ENCODE data around the gene TMEM165. TPM values are rescaled to one million over a fixed set of nuclear protein-coding genes. Genes with fewer than 3 reads are reported as not detected.

TMEM165 gene
- total and polyA plus RNA-seq, 9 of the 15 experiments (the other 6 are each of a cell fraction or from before 2014, with no cell fraction given) = 21.3 to 145 (median 96.8) TPM

DNA sequence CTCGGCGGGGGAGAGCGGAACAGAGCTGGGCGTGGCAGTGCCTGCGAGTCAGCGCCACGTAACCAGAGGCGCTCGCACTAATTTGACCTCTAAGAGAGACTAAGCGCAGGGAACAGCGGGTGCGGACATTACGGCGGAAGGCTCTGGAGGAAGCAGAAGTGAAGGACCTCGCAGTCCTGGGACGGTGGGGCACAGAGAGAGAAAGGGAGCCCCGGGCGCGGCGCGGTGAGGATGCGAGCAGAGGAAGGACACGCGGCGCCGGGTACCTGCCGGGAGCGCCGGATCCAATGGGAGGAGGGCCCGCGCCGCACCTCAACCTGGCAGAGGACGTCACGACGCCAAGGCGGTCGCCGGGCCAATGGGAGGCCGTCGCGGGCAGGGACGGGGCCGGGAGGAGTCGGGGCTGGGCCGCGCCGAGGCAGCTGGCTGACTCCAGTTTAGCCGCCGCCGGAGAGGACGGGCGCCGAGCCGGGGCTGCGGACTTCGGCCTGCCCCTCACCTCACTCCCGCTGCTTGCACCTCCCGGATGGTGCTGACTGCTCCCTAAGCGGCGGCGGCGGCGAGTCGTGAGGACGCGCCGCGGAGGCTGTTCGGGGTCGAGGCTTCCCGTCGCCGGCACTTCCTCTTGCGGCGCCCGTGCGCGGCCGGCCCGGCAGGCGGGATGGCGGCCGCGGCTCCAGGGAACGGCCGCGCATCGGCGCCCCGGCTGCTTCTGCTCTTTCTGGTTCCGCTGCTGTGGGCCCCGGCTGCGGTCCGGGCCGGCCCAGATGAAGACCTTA is at the start of gene TMEM165 (continued):
- TF ChIP-seq GABPB2 (CRISPR knock-in tag; conservative IDR thresholded peaks at IDR 0.05) (no peak), FOXA3 (CRISPR knock-in tag; conservative IDR thresholded peaks at IDR 0.05 in 1 of 2, IDR thresholded peaks at IDR 0.05 in 1 of 2) (0 out of 4 replicates have a peak, but pooled peaks of 1 of the 2 experiments have one; percentile 15), ZFP30 (CRISPR knock-in tag; IDR thresholded peaks at IDR 0.05; ENCODE audit: borderline replicate concordance) (no peak), ZNF436 (CRISPR knock-in tag; IDR thresholded peaks at IDR 0.05) (no peak), RBM39 (optimal IDR thresholded peaks at IDR 0.05; ENCODE audit: low read depth, low read length) (no peak)
- TF ChIP-seq, protein P1, sequence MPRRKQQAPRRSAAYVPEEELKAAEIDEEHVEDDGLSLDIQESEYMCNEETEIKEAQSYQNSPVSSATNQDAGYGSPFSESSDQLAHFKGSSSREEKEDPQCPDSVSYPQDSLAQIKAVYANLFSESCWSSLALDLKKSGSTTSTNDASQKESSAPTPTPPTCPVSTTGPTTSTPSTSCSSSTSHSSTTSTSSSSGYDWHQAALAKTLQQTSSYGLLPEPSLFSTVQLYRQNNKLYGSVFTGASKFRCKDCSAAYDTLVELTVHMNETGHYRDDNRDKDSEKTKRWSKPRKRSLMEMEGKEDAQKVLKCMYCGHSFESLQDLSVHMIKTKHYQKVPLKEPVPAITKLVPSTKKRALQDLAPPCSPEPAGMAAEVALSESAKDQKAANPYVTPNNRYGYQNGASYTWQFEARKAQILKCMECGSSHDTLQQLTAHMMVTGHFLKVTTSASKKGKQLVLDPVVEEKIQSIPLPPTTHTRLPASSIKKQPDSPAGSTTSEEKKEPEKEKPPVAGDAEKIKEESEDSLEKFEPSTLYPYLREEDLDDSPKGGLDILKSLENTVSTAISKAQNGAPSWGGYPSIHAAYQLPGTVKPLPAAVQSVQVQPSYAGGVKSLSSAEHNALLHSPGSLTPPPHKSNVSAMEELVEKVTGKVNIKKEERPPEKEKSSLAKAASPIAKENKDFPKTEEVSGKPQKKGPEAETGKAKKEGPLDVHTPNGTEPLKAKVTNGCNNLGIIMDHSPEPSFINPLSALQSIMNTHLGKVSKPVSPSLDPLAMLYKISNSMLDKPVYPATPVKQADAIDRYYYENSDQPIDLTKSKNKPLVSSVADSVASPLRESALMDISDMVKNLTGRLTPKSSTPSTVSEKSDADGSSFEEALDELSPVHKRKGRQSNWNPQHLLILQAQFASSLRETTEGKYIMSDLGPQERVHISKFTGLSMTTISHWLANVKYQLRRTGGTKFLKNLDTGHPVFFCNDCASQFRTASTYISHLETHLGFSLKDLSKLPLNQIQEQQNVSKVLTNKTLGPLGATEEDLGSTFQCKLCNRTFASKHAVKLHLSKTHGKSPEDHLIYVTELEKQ (CRISPR knock-in tag; IDR thresholded peaks at IDR 0.05) = no peak
- TF ChIP-seq, protein P2, sequence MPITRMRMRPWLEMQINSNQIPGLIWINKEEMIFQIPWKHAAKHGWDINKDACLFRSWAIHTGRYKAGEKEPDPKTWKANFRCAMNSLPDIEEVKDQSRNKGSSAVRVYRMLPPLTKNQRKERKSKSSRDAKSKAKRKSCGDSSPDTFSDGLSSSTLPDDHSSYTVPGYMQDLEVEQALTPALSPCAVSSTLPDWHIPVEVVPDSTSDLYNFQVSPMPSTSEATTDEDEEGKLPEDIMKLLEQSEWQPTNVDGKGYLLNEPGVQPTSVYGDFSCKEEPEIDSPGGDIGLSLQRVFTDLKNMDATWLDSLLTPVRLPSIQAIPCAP (CRISPR knock-in tag; IDR thresholded peaks at IDR 0.05; ENCODE audit: borderline replicate concordance) = no peak
- TF ChIP-seq, protein P3, sequence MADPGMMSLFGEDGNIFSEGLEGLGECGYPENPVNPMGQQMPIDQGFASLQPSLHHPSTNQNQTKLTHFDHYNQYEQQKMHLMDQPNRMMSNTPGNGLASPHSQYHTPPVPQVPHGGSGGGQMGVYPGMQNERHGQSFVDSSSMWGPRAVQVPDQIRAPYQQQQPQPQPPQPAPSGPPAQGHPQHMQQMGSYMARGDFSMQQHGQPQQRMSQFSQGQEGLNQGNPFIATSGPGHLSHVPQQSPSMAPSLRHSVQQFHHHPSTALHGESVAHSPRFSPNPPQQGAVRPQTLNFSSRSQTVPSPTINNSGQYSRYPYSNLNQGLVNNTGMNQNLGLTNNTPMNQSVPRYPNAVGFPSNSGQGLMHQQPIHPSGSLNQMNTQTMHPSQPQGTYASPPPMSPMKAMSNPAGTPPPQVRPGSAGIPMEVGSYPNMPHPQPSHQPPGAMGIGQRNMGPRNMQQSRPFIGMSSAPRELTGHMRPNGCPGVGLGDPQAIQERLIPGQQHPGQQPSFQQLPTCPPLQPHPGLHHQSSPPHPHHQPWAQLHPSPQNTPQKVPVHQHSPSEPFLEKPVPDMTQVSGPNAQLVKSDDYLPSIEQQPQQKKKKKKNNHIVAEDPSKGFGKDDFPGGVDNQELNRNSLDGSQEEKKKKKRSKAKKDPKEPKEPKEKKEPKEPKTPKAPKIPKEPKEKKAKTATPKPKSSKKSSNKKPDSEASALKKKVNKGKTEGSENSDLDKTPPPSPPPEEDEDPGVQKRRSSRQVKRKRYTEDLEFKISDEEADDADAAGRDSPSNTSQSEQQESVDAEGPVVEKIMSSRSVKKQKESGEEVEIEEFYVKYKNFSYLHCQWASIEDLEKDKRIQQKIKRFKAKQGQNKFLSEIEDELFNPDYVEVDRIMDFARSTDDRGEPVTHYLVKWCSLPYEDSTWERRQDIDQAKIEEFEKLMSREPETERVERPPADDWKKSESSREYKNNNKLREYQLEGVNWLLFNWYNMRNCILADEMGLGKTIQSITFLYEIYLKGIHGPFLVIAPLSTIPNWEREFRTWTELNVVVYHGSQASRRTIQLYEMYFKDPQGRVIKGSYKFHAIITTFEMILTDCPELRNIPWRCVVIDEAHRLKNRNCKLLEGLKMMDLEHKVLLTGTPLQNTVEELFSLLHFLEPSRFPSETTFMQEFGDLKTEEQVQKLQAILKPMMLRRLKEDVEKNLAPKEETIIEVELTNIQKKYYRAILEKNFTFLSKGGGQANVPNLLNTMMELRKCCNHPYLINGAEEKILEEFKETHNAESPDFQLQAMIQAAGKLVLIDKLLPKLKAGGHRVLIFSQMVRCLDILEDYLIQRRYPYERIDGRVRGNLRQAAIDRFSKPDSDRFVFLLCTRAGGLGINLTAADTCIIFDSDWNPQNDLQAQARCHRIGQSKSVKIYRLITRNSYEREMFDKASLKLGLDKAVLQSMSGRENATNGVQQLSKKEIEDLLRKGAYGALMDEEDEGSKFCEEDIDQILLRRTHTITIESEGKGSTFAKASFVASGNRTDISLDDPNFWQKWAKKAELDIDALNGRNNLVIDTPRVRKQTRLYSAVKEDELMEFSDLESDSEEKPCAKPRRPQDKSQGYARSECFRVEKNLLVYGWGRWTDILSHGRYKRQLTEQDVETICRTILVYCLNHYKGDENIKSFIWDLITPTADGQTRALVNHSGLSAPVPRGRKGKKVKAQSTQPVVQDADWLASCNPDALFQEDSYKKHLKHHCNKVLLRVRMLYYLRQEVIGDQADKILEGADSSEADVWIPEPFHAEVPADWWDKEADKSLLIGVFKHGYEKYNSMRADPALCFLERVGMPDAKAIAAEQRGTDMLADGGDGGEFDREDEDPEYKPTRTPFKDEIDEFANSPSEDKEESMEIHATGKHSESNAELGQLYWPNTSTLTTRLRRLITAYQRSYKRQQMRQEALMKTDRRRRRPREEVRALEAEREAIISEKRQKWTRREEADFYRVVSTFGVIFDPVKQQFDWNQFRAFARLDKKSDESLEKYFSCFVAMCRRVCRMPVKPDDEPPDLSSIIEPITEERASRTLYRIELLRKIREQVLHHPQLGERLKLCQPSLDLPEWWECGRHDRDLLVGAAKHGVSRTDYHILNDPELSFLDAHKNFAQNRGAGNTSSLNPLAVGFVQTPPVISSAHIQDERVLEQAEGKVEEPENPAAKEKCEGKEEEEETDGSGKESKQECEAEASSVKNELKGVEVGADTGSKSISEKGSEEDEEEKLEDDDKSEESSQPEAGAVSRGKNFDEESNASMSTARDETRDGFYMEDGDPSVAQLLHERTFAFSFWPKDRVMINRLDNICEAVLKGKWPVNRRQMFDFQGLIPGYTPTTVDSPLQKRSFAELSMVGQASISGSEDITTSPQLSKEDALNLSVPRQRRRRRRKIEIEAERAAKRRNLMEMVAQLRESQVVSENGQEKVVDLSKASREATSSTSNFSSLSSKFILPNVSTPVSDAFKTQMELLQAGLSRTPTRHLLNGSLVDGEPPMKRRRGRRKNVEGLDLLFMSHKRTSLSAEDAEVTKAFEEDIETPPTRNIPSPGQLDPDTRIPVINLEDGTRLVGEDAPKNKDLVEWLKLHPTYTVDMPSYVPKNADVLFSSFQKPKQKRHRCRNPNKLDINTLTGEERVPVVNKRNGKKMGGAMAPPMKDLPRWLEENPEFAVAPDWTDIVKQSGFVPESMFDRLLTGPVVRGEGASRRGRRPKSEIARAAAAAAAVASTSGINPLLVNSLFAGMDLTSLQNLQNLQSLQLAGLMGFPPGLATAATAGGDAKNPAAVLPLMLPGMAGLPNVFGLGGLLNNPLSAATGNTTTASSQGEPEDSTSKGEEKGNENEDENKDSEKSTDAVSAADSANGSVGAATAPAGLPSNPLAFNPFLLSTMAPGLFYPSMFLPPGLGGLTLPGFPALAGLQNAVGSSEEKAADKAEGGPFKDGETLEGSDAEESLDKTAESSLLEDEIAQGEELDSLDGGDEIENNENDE (IDR thresholded peaks at IDR 0.05; ENCODE audit: low read depth, low read length) = no peak
- TF ChIP-seq, protein P4, sequence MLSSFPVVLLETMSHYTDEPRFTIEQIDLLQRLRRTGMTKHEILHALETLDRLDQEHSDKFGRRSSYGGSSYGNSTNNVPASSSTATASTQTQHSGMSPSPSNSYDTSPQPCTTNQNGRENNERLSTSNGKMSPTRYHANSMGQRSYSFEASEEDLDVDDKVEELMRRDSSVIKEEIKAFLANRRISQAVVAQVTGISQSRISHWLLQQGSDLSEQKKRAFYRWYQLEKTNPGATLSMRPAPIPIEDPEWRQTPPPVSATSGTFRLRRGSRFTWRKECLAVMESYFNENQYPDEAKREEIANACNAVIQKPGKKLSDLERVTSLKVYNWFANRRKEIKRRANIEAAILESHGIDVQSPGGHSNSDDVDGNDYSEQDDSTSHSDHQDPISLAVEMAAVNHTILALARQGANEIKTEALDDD (IDR thresholded peaks at IDR 0.05) = peak; percentile 52; the same call in 1 of the 2 replicates
